T-helper 1 cell (primary cell): ENCODE measurements around the gene FAIM2.

Experiments used
- DNase-seq, 5 donors: peaks; one replicate each; pipeline ENCODE4 v3.0.0-alpha.2; 2012 to 2020

Gene FAIM2

GRCh38 chr12:49821373-49822287 is 82.1 kb downstream of the FAIM2 start:
- no peak for DNase-seq

- no peak for DNase-seq
These were observed 83.9 kb downstream of the FAIM2 start for GRCh38 chr12:49819786-49820185.

GRCh38 chr12:49818241-49818895 is 85.3 kb downstream of the FAIM2 start:
- no peak for DNase-seq
